GM12874 (cell line): Measurements from ENCODE around the gene COA8.

ENCODE experiments used
- TF ChIP-seq, protein P1 (sequence below): IDR thresholded peaks from 2 replicates; pipeline ENCODE4 v1.5.1; 2011; ENCODE audit warnings: low read depth, mild to moderate bottlenecking, control low read depth, low read length, moderate library complexity; ENCODE audit not compliant: insufficient read depth

Gene COA8

DNA sequence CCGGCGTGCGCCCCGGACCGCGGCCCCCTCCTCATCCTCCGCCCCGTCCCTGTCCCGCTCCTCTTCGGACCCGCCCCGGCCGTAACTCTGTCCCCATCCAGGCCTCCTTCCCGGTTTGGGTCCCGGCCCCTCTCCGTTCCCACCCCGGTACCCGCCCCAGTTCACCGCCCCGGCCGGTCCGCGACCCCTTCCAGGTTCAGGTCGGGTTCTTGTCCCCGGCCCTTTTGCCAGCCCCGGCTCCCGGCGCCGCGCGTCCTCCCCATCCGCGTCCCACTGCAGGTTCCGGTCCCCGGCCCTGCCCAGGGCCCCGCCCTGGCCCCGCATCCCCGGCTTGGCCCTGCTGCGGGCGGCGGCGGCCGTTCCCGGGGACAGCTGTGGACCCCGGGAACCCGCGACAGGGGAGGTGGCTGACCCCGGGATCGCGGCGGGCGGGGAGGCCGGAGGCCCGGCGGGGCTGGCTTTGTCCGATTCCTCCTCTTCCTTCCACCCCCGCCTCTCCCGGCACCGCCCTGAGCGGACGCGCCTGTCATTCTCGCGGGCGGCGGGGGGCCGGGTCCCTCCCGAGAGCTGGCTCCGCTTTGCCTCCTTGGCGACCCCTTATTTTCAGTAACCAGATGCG, 66.9 kb downstream of the COA8 start:
- TF ChIP-seq, protein P1, sequence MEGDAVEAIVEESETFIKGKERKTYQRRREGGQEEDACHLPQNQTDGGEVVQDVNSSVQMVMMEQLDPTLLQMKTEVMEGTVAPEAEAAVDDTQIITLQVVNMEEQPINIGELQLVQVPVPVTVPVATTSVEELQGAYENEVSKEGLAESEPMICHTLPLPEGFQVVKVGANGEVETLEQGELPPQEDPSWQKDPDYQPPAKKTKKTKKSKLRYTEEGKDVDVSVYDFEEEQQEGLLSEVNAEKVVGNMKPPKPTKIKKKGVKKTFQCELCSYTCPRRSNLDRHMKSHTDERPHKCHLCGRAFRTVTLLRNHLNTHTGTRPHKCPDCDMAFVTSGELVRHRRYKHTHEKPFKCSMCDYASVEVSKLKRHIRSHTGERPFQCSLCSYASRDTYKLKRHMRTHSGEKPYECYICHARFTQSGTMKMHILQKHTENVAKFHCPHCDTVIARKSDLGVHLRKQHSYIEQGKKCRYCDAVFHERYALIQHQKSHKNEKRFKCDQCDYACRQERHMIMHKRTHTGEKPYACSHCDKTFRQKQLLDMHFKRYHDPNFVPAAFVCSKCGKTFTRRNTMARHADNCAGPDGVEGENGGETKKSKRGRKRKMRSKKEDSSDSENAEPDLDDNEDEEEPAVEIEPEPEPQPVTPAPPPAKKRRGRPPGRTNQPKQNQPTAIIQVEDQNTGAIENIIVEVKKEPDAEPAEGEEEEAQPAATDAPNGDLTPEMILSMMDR = no peak

GRCh38 chr14:103630364-103631108, 67.8 kb downstream of the COA8 start:
- TF ChIP-seq, protein P1 = no peak

- TF ChIP-seq, protein P1 = no peak
Observed at GRCh38 chr14:103633391-103633790, 70.6 kb downstream of the COA8 start.

GRCh38 chr14:103634156-103634555, 71.4 kb downstream of the COA8 start:
- TF ChIP-seq, protein P1 = no peak

DNA sequence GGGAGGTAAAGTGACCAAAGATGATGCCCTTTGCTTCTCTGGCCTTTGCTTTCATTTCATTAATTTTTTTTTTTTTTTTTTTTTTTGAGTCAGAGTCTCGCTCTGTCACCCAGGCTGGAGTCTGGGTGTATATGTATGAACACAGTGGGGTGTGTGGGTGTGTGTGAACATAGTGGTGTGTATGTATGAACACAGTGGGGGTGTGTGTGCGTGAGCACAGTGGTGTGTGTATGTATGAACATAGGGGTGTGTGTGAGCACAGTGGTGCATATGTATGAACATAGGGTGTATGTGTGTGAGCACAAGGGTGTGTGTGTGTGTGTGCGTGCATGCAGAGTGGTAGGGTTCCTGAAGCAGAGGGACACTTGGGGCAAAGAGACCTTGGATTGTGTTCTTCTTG, 75.8 kb downstream of the COA8 start:
- TF ChIP-seq, protein P1 = no peak
